Measurements from ENCODE around the gene FBLIM1. TPM values are rescaled to one million over a fixed set of nuclear protein-coding genes. Genes with fewer than 3 reads are reported as not detected.

FBLIM1 gene, protein sequence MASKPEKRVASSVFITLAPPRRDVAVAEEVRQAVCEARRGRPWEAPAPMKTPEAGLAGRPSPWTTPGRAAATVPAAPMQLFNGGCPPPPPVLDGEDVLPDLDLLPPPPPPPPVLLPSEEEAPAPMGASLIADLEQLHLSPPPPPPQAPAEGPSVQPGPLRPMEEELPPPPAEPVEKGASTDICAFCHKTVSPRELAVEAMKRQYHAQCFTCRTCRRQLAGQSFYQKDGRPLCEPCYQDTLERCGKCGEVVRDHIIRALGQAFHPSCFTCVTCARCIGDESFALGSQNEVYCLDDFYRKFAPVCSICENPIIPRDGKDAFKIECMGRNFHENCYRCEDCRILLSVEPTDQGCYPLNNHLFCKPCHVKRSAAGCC
- total RNA-seq = not detected

DNA sequence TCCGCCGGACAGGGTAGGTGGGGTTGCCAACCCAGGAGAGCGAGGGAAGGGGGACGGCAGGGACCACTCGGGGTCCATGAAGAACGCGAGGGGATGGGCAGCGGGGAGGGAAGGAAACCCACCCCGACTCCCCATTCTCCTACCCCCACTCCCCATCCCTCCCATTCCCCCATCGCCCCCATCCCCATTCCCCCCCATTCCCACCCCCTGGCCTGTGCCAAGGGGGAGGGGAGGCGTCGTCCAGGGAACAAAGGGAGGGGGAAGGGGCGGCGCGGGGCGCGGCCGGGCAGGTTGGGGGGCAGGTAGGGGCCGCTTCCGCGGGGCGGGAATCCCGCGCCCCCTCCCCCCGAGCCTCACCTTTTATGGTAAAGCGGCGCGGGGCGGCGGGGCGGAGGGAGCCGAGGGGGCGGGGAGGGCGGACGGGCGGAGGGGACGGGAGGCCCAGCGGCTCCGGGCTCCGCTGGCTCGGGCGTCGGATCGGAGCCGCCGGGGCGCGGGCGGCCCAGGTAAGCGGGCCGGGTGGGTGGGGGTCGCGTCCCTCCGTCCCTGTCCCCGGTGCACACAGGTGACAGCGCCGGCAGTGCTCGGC is at the start of gene FBLIM1:
TSS of gene FBLIM1 (plus strand) at position 453 of the 589 bp plus-strand sequence. CDS start 6,189 bp downstream, outside the sequence.
- H3K4me1 Mint-ChIP-seq (ENCODE audit: low read depth) = peaks cover 10% of the 10 kb centered on the region
- no peaks in the 10 kb centered on the region for H3K9me3 Mint-ChIP-seq (ENCODE audit: insufficient read depth)
- peak within 1 kb of the TSS; percentile 15 for H3K4me3 Mint-ChIP-seq
- ChIA-PET POLR2A (no interaction called here), CTCF (no interaction called here)
- DNase-seq (no peak), ATAC-seq (peak; percentile 35)
- H3K27me3 Mint-ChIP-seq (ENCODE audit: low read depth) = peaks cover 41% of the 10 kb centered on the region
- no peak within 1 kb of the TSS for H3K27ac Mint-ChIP-seq
- no peaks in the 10 kb centered on the region for H3K36me3 Mint-ChIP-seq (ENCODE audit: low read depth)

DNA sequence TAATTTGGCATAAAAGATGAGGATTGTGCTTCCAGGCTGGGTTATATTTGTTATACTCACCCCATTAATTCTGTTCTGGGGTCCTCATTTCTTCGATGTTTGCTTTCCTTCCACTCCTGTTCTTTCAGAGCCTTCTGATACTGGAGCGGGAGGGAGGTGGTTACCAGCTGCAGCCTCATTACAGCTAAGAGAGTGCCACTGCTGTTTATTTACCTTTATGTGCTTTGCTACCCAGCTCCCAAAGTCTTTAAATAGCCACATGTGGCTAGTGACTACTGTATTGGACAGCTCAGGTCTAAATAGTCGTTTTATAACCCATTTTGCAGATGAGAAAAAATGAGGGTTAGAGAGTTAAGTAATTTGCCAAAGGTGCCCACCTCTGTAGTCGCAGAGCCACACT is 49.4 kb upstream of the FBLIM1 start:
- H3K9me3 Mint-ChIP-seq (ENCODE audit: insufficient read depth) = no peaks in the 10 kb centered on the region
- DNase-seq (no peak), ATAC-seq (no peak)
- POLR2A ChIA-PET = no interaction called here
- CTCF ChIA-PET = interaction anchor here (0.8 to 1.6 kb wide), 2 partner anchors 23 to 123 kb away, joined by 3 read pairs; no protein-coding TSS in a partner anchor
- no peaks in the 10 kb centered on the region for H3K4me1 Mint-ChIP-seq (ENCODE audit: low read depth)
- H3K36me3 Mint-ChIP-seq (ENCODE audit: low read depth) = peaks cover 10% of the 10 kb centered on the region
- H3K4me3 Mint-ChIP-seq = no peak overlapping the region
- H3K27ac Mint-ChIP-seq = no peak overlapping the region
- no peaks in the 10 kb centered on the region for H3K27me3 Mint-ChIP-seq (ENCODE audit: low read depth)

- Mint-ChIP-seq H3K27ac (no peak overlapping the region), H3K36me3 (ENCODE audit: low read depth) (peaks cover 6% of the 10 kb centered on the region), H3K4me1 (ENCODE audit: low read depth) (peaks cover 2% of the 10 kb centered on the region), H3K9me3 (ENCODE audit: insufficient read depth) (no peaks in the 10 kb centered on the region), H3K27me3 (ENCODE audit: low read depth) (no peaks in the 10 kb centered on the region), H3K4me3 (no peak overlapping the region)
- DNase-seq = no peak
- ChIA-PET CTCF (no interaction called here), POLR2A (no interaction called here)
- no peak for ATAC-seq
These were observed 46.4 kb upstream of the FBLIM1 start for GRCh38 chr1:15712168-15712567.

DNA sequence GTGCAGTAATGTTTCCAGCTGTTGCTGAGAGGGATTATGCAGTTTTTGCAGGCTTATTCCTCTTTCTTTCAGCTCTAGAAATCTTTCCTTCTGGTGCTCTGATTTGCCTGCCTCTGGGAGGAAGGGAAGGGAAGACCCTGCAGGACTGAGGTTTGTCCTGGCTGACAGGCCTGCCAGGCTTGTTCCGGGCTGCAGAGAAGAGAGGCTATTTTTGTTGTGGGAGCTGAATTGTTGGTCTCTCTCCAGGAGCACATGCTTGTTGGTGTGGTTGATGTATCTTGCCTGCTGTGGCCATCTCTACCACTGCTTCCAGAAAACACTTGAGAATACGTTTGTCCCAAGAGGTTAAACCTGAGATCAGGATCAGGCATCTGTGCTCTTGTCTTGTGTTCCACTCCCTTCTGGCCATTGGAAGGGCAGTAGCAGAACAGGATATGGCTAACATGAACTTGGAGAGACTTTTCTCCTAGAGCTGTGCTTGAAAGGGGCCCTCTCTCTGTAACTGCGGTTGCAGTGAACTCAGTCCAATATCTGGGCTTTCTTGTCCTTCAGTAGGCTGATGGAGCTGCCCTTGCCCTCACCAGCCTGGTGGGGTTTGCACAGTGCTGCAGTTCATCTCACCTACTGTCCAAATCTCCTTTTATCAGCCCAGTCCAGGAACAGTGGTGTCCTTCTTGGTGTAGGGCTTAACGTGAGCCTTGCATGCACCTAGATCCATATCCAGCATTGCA is 44.0 kb upstream of the FBLIM1 start:
- Mint-ChIP-seq H3K4me1 (ENCODE audit: low read depth) (peaks cover 2% of the 10 kb centered on the region), H3K27me3 (ENCODE audit: low read depth) (no peaks in the 10 kb centered on the region), H3K9me3 (ENCODE audit: insufficient read depth) (no peaks in the 10 kb centered on the region), H3K4me3 (no peak overlapping the region), H3K36me3 (ENCODE audit: low read depth) (peaks cover 15% of the 10 kb centered on the region), H3K27ac (peak overlapping the region; percentile 48)
- ChIA-PET CTCF (interaction anchor here (1.1 kb wide), 1 partner anchor 101 kb away, joined by 3 read pairs; no protein-coding TSS in a partner anchor), POLR2A (interaction anchor here (1.1 kb wide), 1 partner anchor 17 kb away, joined by 5 read pairs; no protein-coding TSS in a partner anchor)
- DNase-seq (no peak), ATAC-seq (no peak)

- no peak for ATAC-seq
- Mint-ChIP-seq H3K27ac (no peak overlapping the region), H3K4me3 (no peak overlapping the region), H3K36me3 (ENCODE audit: low read depth) (peaks cover 18% of the 10 kb centered on the region), H3K27me3 (ENCODE audit: low read depth) (no peaks in the 10 kb centered on the region), H3K4me1 (ENCODE audit: low read depth) (peaks cover 2% of the 10 kb centered on the region), H3K9me3 (ENCODE audit: insufficient read depth) (no peaks in the 10 kb centered on the region)
- ChIA-PET POLR2A (no interaction called here), CTCF (interaction anchor here (1.4 kb wide), 1 partner anchor 394 kb away, joined by 3 read pairs; no protein-coding TSS in a partner anchor)
- no peak for DNase-seq
These were observed 41.0 kb upstream of the FBLIM1 start for GRCh38 chr1:15717418-15718125.

GRCh38 chr1:15718199-15718601 is 40.4 kb upstream of the FBLIM1 start:
- CTCF ChIA-PET = no interaction called here

DNA sequence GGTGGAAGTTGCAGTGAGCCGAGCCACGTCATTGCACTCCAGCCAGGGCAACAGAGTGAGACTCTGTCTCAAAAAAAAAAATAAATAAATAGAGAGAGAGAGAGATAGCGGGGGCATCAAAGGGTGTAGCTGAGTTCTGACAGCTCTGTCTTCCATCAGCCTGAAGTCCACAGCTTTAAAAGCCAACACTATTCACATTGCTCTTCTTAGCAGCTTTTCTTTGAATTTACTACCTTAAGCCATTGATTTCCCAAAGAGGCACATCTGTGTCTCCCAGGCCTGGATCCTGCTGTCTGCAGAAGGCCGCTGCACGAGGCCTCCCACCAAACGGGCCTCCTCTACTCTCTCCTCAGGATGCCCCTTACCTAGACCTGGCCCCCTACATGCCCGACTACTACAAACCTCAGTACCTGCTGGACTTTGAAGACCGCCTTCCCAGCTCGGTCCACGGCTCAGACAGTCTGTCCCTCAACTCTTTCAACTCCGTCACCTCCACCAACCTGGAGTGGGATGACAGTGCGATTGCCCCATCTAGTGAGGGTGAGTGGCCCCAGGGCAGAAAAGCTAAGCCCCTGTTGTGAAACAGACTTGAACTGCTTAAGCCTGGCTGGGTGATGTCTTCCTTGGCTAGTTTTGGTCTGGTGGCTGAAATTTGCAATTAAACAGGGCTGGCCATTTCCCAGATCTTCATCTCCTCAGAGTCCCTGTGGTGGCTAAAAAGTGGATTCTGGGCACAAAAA is 39.0 kb upstream of the FBLIM1 start:
- ChIA-PET POLR2A (interaction anchor here (1.1 kb wide), 1 partner anchor 17 kb away, joined by 3 read pairs; no protein-coding TSS in a partner anchor), CTCF (interaction anchor here (0.9 to 1.3 kb wide), 2 partner anchors 124 to 126 kb away, joined by 3 read pairs; no protein-coding TSS in a partner anchor)
- Mint-ChIP-seq H3K4me3 (no peak overlapping the region), H3K27me3 (ENCODE audit: low read depth) (no peaks in the 10 kb centered on the region), H3K36me3 (ENCODE audit: low read depth) (peaks cover 21% of the 10 kb centered on the region), H3K4me1 (ENCODE audit: low read depth) (no peaks in the 10 kb centered on the region), H3K9me3 (ENCODE audit: insufficient read depth) (no peaks in the 10 kb centered on the region), H3K27ac (no peak overlapping the region)
- no peak for DNase-seq
- no peak for ATAC-seq

More at GRCh38 chr1:15718199-15718601, 40.4 kb upstream of the FBLIM1 start:
- H3K9me3 Mint-ChIP-seq (ENCODE audit: insufficient read depth) = no peaks in the 10 kb centered on the region
- ATAC-seq (no peak), DNase-seq (no peak)
- no peak overlapping the region for H3K4me3 Mint-ChIP-seq
- peaks cover 21% of the 10 kb centered on the region for H3K36me3 Mint-ChIP-seq (ENCODE audit: low read depth)
- H3K27ac Mint-ChIP-seq = no peak overlapping the region
- H3K27me3 Mint-ChIP-seq (ENCODE audit: low read depth) = no peaks in the 10 kb centered on the region
- H3K4me1 Mint-ChIP-seq (ENCODE audit: low read depth) = peaks cover 2% of the 10 kb centered on the region
- POLR2A ChIA-PET = interaction anchor here (1.1 kb wide), 1 partner anchor 16 kb away, joined by 3 read pairs; no protein-coding TSS in a partner anchor

- DNase-seq (no peak), ATAC-seq (no peak)
- ChIA-PET CTCF (interaction anchor here (1.3 kb wide), 1 partner anchor 125 kb away, joined by 3 read pairs; no protein-coding TSS in a partner anchor), POLR2A (no interaction called here)
- H3K4me1 Mint-ChIP-seq (ENCODE audit: low read depth) = no peaks in the 10 kb centered on the region
- H3K36me3 Mint-ChIP-seq (ENCODE audit: low read depth) = peaks cover 20% of the 10 kb centered on the region
- H3K27ac Mint-ChIP-seq = no peak overlapping the region
- no peaks in the 10 kb centered on the region for H3K27me3 Mint-ChIP-seq (ENCODE audit: low read depth)
- no peaks in the 10 kb centered on the region for H3K9me3 Mint-ChIP-seq (ENCODE audit: insufficient read depth)
- H3K4me3 Mint-ChIP-seq = no peak overlapping the region
These were observed 37.7 kb upstream of the FBLIM1 start for GRCh38 chr1:15720861-15721260.

DNA sequence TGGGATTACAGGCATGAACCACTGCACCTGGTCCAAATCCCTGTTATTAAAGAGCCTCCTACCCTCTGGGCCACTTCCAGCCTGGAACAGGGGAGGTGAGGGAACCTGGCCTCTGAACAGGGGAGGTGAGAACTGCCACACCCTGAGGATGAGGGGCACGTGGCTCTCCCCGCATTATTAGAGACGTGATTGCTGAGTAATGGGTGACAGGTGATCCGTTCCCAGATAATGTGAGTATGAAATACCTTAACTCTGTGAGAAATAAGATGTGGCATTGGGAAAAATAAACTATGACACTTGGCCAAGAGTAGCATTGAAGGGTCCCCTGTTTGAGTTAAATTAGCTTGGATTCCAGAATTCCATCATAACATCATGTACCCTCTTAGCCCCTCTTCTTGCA is 36.2 kb upstream of the FBLIM1 start:
- Mint-ChIP-seq H3K9me3 (ENCODE audit: insufficient read depth) (no peaks in the 10 kb centered on the region), H3K4me3 (no peak overlapping the region), H3K36me3 (ENCODE audit: low read depth) (peaks cover 18% of the 10 kb centered on the region), H3K27ac (no peak overlapping the region), H3K27me3 (ENCODE audit: low read depth) (no peaks in the 10 kb centered on the region), H3K4me1 (ENCODE audit: low read depth) (no peaks in the 10 kb centered on the region)
- DNase-seq (no peak), ATAC-seq (no peak)
- POLR2A ChIA-PET = interaction anchor here (0.6 kb wide), 1 partner anchor 312 kb away, joined by 5 read pairs; no protein-coding TSS in a partner anchor
- CTCF ChIA-PET = no interaction called here

- Mint-ChIP-seq H3K27me3 (ENCODE audit: low read depth) (no peaks in the 10 kb centered on the region), H3K36me3 (ENCODE audit: low read depth) (peaks cover 21% of the 10 kb centered on the region), H3K4me3 (no peak overlapping the region), H3K27ac (no peak overlapping the region), H3K4me1 (ENCODE audit: low read depth) (no peaks in the 10 kb centered on the region), H3K9me3 (ENCODE audit: insufficient read depth) (no peaks in the 10 kb centered on the region)
- POLR2A ChIA-PET = interaction anchor here (0.6 kb wide), 1 partner anchor 313 kb away, joined by 5 read pairs; no protein-coding TSS in a partner anchor
- DNase-seq (no peak), ATAC-seq (no peak)
- CTCF ChIA-PET = no interaction called here
These were observed 35.6 kb upstream of the FBLIM1 start for GRCh38 chr1:15722836-15723532.
